PC-3 (cell line): Measurements from ENCODE around the gene CD101.

Source experiments
- EZH2 ChIP-seq: fragments of 300-600 bp; sonication (generic); IDR thresholded peaks from one replicate; pipeline ENCODE4 v1.6.1; 2017; ENCODE audit warnings: antibody characterized with exemption, mild to moderate bottlenecking, low read length; ENCODE audit not compliant: unreplicated experiment
- EZH2phosphoT487 ChIP-seq: fragments of 300-600 bp; sonication (generic); IDR thresholded peaks from 2 replicates; pipeline ENCODE4 v1.6.1; 2018; ENCODE audit warnings: mild to moderate bottlenecking, antibody characterized with exemption, low read length, borderline replicate concordance
- TF ChIP-seq, protein P1 (sequence below): fragments of 300-600 bp; sonication (generic); conservative IDR thresholded peaks from 2 replicates; pipeline ENCODE4 v1.5.1; 2017; ENCODE audit warnings: antibody characterized with exemption, low read depth, mild to moderate bottlenecking, low read length

- TF ChIP-seq EZH2phosphoT487 (no peak), EZH2 (no peak)
- TF ChIP-seq, protein P1, sequence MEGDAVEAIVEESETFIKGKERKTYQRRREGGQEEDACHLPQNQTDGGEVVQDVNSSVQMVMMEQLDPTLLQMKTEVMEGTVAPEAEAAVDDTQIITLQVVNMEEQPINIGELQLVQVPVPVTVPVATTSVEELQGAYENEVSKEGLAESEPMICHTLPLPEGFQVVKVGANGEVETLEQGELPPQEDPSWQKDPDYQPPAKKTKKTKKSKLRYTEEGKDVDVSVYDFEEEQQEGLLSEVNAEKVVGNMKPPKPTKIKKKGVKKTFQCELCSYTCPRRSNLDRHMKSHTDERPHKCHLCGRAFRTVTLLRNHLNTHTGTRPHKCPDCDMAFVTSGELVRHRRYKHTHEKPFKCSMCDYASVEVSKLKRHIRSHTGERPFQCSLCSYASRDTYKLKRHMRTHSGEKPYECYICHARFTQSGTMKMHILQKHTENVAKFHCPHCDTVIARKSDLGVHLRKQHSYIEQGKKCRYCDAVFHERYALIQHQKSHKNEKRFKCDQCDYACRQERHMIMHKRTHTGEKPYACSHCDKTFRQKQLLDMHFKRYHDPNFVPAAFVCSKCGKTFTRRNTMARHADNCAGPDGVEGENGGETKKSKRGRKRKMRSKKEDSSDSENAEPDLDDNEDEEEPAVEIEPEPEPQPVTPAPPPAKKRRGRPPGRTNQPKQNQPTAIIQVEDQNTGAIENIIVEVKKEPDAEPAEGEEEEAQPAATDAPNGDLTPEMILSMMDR, result no peak
Observed at GRCh38 chr1:117020526-117021156, 19.1 kb downstream of the CD101 start.
